Measurements from ENCODE around the gene KDM4B. TPM values are rescaled to one million over a fixed set of nuclear protein-coding genes. Genes with fewer than 3 reads are reported as not detected.

The KDM4B gene
- total and polyA plus RNA-seq, 9 of the 15 experiments (the other 6 are each of a cell fraction or from before 2014, with no cell fraction given) = 0.21 to 29.9 (median 7.3) TPM

DNA sequence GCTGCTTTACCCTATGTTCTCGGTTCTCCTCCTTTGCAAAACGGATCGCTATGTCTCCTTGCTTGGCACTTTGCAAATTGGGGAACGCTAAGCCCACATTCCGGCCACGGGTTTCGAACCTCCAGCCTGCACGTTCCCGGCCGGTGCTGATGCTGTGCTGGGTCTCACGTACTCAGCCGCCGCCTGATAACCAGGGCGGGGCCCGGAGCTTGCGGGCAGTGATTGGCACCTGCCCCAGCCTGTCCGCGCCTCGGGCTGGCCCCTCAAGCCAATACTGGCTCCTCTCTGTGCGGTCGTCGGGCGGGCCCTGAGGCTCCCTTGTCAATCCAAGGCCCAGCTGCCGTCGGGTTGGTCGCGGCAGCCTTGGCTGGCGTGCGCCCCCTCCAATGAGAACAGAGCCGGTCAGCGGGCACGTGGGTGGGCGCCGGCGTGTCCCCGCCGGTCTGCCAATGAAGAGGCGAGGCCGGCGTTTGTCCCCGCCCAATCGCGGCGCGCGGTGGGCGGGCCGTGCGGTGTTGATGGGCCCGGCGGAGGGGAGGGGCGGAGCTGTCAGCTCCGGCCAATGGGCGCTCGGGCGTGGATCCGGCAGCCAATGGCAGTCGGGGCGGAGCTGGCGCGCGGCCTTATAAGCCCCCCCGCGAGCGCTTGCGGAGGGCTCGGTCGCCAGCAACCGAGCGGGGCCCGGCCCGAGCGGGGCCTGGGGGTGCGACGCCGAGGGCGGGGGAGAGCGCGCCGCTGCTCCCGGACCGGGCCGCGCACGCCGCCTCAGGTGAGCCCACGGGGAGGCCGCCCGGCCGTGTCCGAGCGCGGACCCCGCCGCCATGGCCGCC is at the start of gene KDM4B (continued):
- TF ChIP-seq SFPQ (IDR thresholded peaks at IDR 0.05; ENCODE audit: low read depth, low read length) (no peak), FOXK1 (CRISPR knock-in tag; IDR thresholded peaks at IDR 0.05; ENCODE audit: borderline replicate concordance) (no peak), ZNF644 (tag; IDR thresholded peaks at IDR 0.05; ENCODE audit: low read depth) (no peak), KLF10 (CRISPR knock-in tag; IDR thresholded peaks at IDR 0.05) (no peak), DIDO1 (tag; IDR thresholded peaks at IDR 0.05; ENCODE audit: low read depth) (no peak), RB1 (IDR thresholded peaks at IDR 0.05; ENCODE audit: low read depth) (peak; percentile 54), RAD21 (CRISPR knock-in tag; conservative IDR thresholded peaks at IDR 0.05 in 1 of 2, IDR thresholded peaks at IDR 0.05 in 1 of 2) (no peak), DNMT1 (IDR thresholded peaks at IDR 0.05) (no peak), CAMTA2 (CRISPR knock-in tag; conservative IDR thresholded peaks at IDR 0.05) (no peak), NR2C2 (CRISPR knock-in tag; IDR thresholded peaks at IDR 0.05) (no peak), NR2C2 (tag; IDR thresholded peaks at IDR 0.05) (peak; percentile 19; the same call in 1 of the 2 replicates), HNRNPLL (IDR thresholded peaks at IDR 0.05; ENCODE audit: low read depth, low read length, poor library complexity, severe bottlenecking) (peak; percentile 25), MAZ (CRISPR knock-in tag; conservative IDR thresholded peaks at IDR 0.05 in 1 of 2, IDR thresholded peaks at IDR 0.05 in 1 of 2) (peak; percentile 98), PTBP1 (IDR thresholded peaks at IDR 0.05; ENCODE audit: low read depth, low read length) (no peak), ZNF668 (CRISPR knock-in tag; IDR thresholded peaks at IDR 0.05) (no peak), SREBF1 (IDR thresholded peaks at IDR 0.05; ENCODE audit: borderline replicate concordance, low read depth, low read length) (no peak), CSDE1 (IDR thresholded peaks at IDR 0.05) (no peak), GTF2A2 (tag; IDR thresholded peaks at IDR 0.05) (peak; percentile 98), TAF15 (IDR thresholded peaks at IDR 0.05; ENCODE audit: low read depth, low read length) (no peak), CTCFL (IDR thresholded peaks at IDR 0.05; ENCODE audit: borderline replicate concordance, insufficient read depth, low read depth, low read length, poor library complexity, severe bottlenecking) (no peak), POLR2G (IDR thresholded peaks at IDR 0.05; ENCODE audit: low read depth, low read length) (peak; percentile 99)
- TF ChIP-seq, protein P1, sequence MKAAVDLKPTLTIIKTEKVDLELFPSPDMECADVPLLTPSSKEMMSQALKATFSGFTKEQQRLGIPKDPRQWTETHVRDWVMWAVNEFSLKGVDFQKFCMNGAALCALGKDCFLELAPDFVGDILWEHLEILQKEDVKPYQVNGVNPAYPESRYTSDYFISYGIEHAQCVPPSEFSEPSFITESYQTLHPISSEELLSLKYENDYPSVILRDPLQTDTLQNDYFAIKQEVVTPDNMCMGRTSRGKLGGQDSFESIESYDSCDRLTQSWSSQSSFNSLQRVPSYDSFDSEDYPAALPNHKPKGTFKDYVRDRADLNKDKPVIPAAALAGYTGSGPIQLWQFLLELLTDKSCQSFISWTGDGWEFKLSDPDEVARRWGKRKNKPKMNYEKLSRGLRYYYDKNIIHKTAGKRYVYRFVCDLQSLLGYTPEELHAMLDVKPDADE (conservative IDR thresholded peaks at IDR 0.05; ENCODE audit: control insufficient read depth, low read depth, low read length) = no peak
